Measurements from ENCODE around the gene JPH2. TPM values are rescaled to one million over a fixed set of nuclear protein-coding genes. Genes with fewer than 3 reads are reported as not detected.

Gene JPH2
- total RNA-seq, 1 donor from 2014 or later: 0.07 TPM

- no peaks in the 10 kb centered on the region for H3K9me3 Mint-ChIP-seq
- no peak for DNase-seq (ENCODE audit: low read depth, low spot score)
- H3K4me3 Mint-ChIP-seq: no peak overlapping the region
- H3K4me1 Mint-ChIP-seq: no peaks in the 10 kb centered on the region
- no peak for TF ChIP-seq CTCF (conservative IDR thresholded peaks at IDR 0.05)
- H3K27ac Mint-ChIP-seq (ENCODE audit: unreplicated experiment): no peak overlapping the region
- H3K36me3 Mint-ChIP-seq (ENCODE audit: low read depth): no peaks in the 10 kb centered on the region
- H3K27me3 Mint-ChIP-seq (ENCODE audit: low read depth): peaks cover 3% of the 10 kb centered on the region
Measured at GRCh38 chr20:44126445-44126844, 60.5 kb downstream of the JPH2 start.

DNA sequence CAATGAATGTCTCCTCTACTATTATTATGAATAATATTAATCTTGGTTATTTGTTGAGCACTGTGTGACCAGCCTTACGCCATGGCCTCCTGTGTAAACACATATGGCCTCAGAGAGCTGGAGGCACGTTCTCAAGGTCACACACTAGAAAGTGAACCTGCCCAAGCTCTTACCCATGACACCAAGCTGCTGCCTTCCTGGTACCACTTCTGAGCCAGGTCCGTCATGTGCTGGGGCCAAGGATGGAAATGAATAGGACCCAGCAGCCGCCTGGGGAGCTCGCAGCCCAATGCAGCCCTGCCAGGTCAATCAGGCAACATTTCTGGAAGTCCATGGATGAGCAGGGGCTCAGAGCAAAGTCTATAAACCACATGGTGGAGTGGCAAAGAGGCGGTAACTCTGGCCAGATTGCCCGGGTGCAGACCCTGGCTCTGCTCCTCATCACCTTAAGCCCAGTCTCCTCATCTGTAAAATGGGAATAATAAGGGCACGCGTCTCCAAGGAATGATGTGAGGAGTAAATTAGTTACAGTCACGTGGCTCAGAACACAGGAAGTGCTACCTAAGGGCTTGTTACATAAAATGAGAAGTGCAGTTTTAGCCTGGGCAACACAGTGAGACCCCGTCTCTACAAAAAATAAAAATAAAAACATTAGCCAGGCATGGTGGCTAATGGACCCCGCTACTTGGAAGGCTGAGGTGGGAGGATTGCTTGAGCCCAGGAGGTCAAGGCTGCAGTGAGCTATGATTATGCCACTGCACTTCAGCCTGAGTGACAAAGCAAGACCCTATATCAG, 61.5 kb downstream of the JPH2 start:
- Mint-ChIP-seq H3K27ac (ENCODE audit: unreplicated experiment) (no peak overlapping the region), H3K4me1 (no peaks in the 10 kb centered on the region), H3K36me3 (ENCODE audit: low read depth) (no peaks in the 10 kb centered on the region), H3K9me3 (no peaks in the 10 kb centered on the region), H3K27me3 (ENCODE audit: low read depth) (peaks cover 5% of the 10 kb centered on the region), H3K4me3 (no peak overlapping the region)
- TF ChIP-seq CTCF (conservative IDR thresholded peaks at IDR 0.05): no peak
- DNase-seq (ENCODE audit: low read depth, low spot score): no peak

- H3K27ac Mint-ChIP-seq (ENCODE audit: unreplicated experiment): no peak overlapping the region
- H3K9me3 Mint-ChIP-seq: no peaks in the 10 kb centered on the region
- no peak for DNase-seq (ENCODE audit: low read depth, low spot score)
Measured at GRCh38 chr20:44123874-44124535, 63.0 kb downstream of the JPH2 start.

GRCh38 chr20:44123251-44123650, 63.7 kb downstream of the JPH2 start:
- no peak for TF ChIP-seq CTCF (conservative IDR thresholded peaks at IDR 0.05)
- Mint-ChIP-seq H3K4me1 (no peaks in the 10 kb centered on the region), H3K9me3 (no peaks in the 10 kb centered on the region), H3K27ac (ENCODE audit: unreplicated experiment) (no peak overlapping the region), H3K27me3 (ENCODE audit: low read depth) (peaks cover 5% of the 10 kb centered on the region), H3K36me3 (ENCODE audit: low read depth) (no peaks in the 10 kb centered on the region), H3K4me3 (no peak overlapping the region)
- no peak for DNase-seq (ENCODE audit: low read depth, low spot score)

More at GRCh38 chr20:44123874-44124535, 63.0 kb downstream of the JPH2 start:
- H3K36me3 Mint-ChIP-seq (ENCODE audit: low read depth): no peaks in the 10 kb centered on the region
- no peak overlapping the region for H3K4me3 Mint-ChIP-seq
- H3K27me3 Mint-ChIP-seq (ENCODE audit: low read depth): peaks cover 5% of the 10 kb centered on the region
- no peak for TF ChIP-seq CTCF (conservative IDR thresholded peaks at IDR 0.05)
- H3K4me1 Mint-ChIP-seq: no peaks in the 10 kb centered on the region

DNA sequence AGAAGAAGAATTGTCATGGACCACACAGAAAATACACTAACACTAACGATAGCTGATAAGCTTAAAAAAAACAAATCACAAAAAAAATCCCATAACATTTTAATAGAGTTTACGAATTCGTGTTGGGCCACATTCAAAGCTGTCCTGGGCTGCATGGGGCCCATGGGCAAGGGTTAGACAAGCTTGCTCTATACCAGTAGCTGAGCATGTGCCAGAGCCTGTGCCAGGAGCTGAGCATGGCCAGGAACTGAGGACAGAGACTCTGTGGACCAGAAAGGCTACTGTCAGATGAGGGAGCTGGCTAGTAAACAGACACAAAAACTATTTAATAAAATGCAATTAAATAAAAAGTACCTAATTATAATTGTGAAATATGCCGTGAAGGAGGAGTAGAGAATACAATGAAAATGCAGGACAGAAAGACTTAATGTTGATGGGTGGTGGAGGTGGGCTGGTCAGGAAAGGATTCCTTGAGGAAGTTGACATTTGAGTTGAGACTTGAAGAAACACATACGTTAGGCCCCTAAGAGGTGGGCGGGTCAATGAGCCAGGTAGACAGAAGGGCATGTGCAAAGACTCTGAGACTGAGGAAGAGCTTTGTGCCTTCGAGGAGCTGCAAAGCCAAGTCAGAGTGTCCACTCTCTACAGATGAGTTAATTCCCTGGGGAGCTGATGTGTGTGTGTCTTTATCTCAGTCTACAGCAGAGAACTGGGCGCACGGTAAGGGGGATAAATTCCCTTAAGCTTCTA, 66.1 kb downstream of the JPH2 start:
- no peak for TF ChIP-seq CTCF (conservative IDR thresholded peaks at IDR 0.05)
- H3K27ac Mint-ChIP-seq (ENCODE audit: unreplicated experiment): no peak overlapping the region
- H3K9me3 Mint-ChIP-seq: no peaks in the 10 kb centered on the region
- H3K4me1 Mint-ChIP-seq: no peaks in the 10 kb centered on the region
- peaks cover 5% of the 10 kb centered on the region for H3K27me3 Mint-ChIP-seq (ENCODE audit: low read depth)
- DNase-seq (ENCODE audit: low read depth, low spot score): no peak
- no peak overlapping the region for H3K4me3 Mint-ChIP-seq
- H3K36me3 Mint-ChIP-seq (ENCODE audit: low read depth): no peaks in the 10 kb centered on the region
